ENCODE measurements around the gene CREM. TPM values are rescaled to one million over a fixed set of nuclear protein-coding genes. Genes with fewer than 3 reads are reported as not detected.

Gene CREM
- total and polyA plus RNA-seq, 8 donors, result 8.5 to 21.9 (median 12.1) TPM

DNA sequence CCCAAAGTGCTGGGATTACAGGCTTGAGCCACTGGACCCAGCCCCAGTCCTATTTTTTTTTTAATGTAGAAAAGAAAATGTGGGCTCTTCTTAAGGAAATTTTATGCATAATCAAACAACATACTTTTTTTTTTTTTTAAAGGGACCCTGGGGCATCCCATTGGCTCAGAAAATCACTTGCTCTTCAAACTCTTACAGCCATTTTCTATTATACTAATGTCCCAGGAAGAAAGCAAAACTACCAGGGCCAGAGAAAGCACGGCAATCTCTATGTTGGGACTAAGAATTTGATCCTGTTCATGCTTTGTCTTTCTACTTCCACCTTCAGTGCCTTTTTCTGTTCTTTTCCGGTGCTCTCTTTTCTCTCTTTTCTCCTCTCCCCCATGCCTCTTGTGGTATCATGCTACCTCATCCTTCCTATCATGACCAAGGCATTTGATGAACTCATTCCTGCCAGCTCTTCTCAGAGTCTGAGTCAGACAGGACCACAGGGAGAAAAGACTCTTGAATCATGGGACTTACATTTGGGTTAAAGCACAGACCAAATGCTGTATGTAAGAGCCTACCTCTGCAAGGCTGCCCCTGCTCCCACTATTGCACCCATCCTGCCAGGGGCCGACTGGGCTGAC is 133.2 kb downstream of the CREM start:
- intact Hi-C loops (cut with DNase I), result no loop called here
- 68 to 74% methylated on average over 3 of the region's 3 CpGs for WGBS, 2 donors
- FAIRE-seq (no peak), ATAC-seq (peak in 1 of 4 donors; percentile 61), DNase-seq (no peak)
- Histone ChIP-seq H3K27ac (no peak overlapping the region), H3K4me3 (no peak overlapping the region), H3K9me3 (no peaks in the 10 kb centered on the region), H3K36me3 (no peaks in the 10 kb centered on the region), H3K27me3 (no peaks in the 10 kb centered on the region), H3K4me1 (no peaks in the 10 kb centered on the region)
- TF ChIP-seq, protein P1, sequence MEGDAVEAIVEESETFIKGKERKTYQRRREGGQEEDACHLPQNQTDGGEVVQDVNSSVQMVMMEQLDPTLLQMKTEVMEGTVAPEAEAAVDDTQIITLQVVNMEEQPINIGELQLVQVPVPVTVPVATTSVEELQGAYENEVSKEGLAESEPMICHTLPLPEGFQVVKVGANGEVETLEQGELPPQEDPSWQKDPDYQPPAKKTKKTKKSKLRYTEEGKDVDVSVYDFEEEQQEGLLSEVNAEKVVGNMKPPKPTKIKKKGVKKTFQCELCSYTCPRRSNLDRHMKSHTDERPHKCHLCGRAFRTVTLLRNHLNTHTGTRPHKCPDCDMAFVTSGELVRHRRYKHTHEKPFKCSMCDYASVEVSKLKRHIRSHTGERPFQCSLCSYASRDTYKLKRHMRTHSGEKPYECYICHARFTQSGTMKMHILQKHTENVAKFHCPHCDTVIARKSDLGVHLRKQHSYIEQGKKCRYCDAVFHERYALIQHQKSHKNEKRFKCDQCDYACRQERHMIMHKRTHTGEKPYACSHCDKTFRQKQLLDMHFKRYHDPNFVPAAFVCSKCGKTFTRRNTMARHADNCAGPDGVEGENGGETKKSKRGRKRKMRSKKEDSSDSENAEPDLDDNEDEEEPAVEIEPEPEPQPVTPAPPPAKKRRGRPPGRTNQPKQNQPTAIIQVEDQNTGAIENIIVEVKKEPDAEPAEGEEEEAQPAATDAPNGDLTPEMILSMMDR (IDR thresholded peaks at IDR 0.05), result no peak

DNA sequence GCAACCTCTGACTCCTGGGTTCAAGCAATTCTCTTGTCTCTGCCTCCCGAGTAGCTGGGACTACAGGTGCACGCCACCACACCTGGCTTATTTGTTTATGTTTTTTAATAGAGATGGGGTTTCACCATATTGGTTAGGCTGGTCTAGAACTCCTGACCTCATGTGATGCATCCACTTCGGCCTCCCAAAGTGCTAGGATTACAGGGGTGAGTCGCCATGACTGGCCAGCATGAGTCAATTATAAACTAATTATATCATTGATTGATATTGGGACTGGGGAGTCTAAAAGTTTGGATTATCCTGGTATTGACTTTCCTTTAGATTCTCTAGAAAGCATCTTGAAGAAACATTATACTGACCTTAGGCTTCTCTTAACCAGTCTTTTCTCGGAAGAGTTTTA is 135.8 kb downstream of the CREM start:
- Histone ChIP-seq H3K27ac (no peak overlapping the region), H3K27me3 (no peaks in the 10 kb centered on the region), H3K36me3 (no peaks in the 10 kb centered on the region), H3K4me1 (no peaks in the 10 kb centered on the region), H3K4me3 (no peak overlapping the region), H3K9me3 (no peaks in the 10 kb centered on the region)
- ATAC-seq, result no peak
- FAIRE-seq, result no peak
- TF ChIP-seq, protein P1 (IDR thresholded peaks at IDR 0.05), result no peak
- no peak for DNase-seq
- intact Hi-C loops (cut with DNase I), result no loop called here
- 95% methylated on average over 5 of the region's 5 CpGs for WGBS, 2 donors

Small RNAs within 50 kb of the gene (microRNA-seq; reads per million reads assigned to microRNA genes)
- gene MIR3611, result 2.4 to 11.6 reads per million in 2 donors

Other genes with a start within 250 kb of the CREM start
- 10 to 100 TPM in 5 of 6 donors, 1 to 10 TPM in 1; 8.3 to 20.0 (median 13.2) TPM for gene CUL2, start 36.5 kb upstream of the CREM start, total RNA-seq
- gene CUL2, start 36.5 kb upstream of the CREM start, polyA plus RNA-seq, result 1 to 10 TPM; 3.6 to 7.6 TPM
- gene CCNY, start 209.7 kb downstream of the CREM start, total RNA-seq, result 10 to 100 TPM; 24.7 to 41.7 (median 29.9) TPM
- gene CCNY, start 209.7 kb downstream of the CREM start, polyA plus RNA-seq, result 10 to 100 TPM; 10.6 to 14.9 TPM